Measurements from ENCODE around the gene TBL1X. TPM values are rescaled to one million over a fixed set of nuclear protein-coding genes. Genes with fewer than 3 reads are reported as not detected.

Gene TBL1X
- total and polyA plus RNA-seq, 2 experiments from 2014 or later, result 8.7 to 26.9 TPM

DNA sequence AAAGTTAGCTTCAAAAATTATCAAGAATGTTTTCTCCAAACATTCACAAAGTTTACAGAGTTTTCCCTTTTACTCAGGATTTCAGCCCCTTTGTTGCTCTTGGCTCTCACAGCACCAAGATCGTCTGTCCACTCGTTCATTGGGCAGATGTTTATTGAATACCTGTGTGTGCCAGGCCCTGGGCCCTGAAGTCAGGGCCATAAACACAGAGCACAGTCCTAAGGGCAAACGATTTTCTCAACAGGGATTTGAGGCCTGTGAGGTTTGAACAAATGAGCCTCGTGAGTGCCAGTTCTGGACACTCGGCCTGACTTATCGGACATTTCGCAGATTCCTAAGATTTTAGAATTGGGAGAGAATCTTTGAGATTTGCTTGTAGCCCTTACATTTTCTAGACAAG is 142.1 kb downstream of the TBL1X start (continued):
- TF ChIP-seq NANOG (IDR thresholded peaks at IDR 0.05; ENCODE audit: borderline replicate concordance) (no peak), STAT1 (IDR thresholded peaks at IDR 0.05; ENCODE audit: unreplicated experiment) (no peak), EZH2 (IDR thresholded peaks at IDR 0.05; ENCODE audit: low read depth, unreplicated experiment) (no peak), POLR2AphosphoS5 (IDR thresholded peaks at IDR 0.05; ENCODE audit: low read depth) (no peak), ZNF114 (CRISPR knock-in tag; IDR thresholded peaks at IDR 0.05) (no peak)

DNA sequence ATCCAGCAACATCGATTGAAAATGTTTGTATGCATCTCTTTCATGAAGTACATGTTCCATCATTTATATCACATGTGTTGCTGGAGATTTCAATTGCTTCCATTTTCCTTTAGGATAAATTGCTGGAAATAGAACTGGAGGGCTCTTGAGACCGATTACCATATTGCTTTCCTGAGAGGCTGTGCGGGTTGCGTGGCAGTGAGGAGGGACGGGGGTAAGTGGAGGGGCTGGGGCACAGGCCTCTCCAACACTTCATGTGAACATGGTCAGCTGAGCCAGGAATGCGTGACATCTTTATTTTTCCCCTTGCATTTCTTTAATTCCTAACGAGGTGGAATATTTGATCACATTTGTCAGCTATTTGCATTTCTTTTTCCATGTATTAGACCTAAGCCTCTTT is 144.6 kb downstream of the TBL1X start:
- peaks cover 9% of the 10 kb centered on the region; the same call in 1 of the 2 replicates for H3K4me1 ChIP-seq (ENCODE audit: insufficient read depth)
- no peak for DNase-seq (ENCODE audit: low spot score)
- H2AFZ ChIP-seq, result no peak overlapping the region
- H3K9me3 Mint-ChIP-seq, result no peaks in the 10 kb centered on the region
- H3F3A ChIP-seq (replicated peaks; ENCODE audit: low read depth), result no peaks in the 10 kb centered on the region
- peaks cover 28% of the 10 kb centered on the region for H3K4me1 Mint-ChIP-seq
- no peaks in the 10 kb centered on the region for H3K36me3 ChIP-seq (ENCODE audit: insufficient read depth)
- H3K4me3 Mint-ChIP-seq, result no peak overlapping the region
- no peaks in the 10 kb centered on the region for H3K36me3 Mint-ChIP-seq (ENCODE audit: low read depth)
- H3K9me2 ChIP-seq (ENCODE audit: insufficient read depth), result no peaks in the 10 kb centered on the region
- TF ChIP-seq, protein P1, sequence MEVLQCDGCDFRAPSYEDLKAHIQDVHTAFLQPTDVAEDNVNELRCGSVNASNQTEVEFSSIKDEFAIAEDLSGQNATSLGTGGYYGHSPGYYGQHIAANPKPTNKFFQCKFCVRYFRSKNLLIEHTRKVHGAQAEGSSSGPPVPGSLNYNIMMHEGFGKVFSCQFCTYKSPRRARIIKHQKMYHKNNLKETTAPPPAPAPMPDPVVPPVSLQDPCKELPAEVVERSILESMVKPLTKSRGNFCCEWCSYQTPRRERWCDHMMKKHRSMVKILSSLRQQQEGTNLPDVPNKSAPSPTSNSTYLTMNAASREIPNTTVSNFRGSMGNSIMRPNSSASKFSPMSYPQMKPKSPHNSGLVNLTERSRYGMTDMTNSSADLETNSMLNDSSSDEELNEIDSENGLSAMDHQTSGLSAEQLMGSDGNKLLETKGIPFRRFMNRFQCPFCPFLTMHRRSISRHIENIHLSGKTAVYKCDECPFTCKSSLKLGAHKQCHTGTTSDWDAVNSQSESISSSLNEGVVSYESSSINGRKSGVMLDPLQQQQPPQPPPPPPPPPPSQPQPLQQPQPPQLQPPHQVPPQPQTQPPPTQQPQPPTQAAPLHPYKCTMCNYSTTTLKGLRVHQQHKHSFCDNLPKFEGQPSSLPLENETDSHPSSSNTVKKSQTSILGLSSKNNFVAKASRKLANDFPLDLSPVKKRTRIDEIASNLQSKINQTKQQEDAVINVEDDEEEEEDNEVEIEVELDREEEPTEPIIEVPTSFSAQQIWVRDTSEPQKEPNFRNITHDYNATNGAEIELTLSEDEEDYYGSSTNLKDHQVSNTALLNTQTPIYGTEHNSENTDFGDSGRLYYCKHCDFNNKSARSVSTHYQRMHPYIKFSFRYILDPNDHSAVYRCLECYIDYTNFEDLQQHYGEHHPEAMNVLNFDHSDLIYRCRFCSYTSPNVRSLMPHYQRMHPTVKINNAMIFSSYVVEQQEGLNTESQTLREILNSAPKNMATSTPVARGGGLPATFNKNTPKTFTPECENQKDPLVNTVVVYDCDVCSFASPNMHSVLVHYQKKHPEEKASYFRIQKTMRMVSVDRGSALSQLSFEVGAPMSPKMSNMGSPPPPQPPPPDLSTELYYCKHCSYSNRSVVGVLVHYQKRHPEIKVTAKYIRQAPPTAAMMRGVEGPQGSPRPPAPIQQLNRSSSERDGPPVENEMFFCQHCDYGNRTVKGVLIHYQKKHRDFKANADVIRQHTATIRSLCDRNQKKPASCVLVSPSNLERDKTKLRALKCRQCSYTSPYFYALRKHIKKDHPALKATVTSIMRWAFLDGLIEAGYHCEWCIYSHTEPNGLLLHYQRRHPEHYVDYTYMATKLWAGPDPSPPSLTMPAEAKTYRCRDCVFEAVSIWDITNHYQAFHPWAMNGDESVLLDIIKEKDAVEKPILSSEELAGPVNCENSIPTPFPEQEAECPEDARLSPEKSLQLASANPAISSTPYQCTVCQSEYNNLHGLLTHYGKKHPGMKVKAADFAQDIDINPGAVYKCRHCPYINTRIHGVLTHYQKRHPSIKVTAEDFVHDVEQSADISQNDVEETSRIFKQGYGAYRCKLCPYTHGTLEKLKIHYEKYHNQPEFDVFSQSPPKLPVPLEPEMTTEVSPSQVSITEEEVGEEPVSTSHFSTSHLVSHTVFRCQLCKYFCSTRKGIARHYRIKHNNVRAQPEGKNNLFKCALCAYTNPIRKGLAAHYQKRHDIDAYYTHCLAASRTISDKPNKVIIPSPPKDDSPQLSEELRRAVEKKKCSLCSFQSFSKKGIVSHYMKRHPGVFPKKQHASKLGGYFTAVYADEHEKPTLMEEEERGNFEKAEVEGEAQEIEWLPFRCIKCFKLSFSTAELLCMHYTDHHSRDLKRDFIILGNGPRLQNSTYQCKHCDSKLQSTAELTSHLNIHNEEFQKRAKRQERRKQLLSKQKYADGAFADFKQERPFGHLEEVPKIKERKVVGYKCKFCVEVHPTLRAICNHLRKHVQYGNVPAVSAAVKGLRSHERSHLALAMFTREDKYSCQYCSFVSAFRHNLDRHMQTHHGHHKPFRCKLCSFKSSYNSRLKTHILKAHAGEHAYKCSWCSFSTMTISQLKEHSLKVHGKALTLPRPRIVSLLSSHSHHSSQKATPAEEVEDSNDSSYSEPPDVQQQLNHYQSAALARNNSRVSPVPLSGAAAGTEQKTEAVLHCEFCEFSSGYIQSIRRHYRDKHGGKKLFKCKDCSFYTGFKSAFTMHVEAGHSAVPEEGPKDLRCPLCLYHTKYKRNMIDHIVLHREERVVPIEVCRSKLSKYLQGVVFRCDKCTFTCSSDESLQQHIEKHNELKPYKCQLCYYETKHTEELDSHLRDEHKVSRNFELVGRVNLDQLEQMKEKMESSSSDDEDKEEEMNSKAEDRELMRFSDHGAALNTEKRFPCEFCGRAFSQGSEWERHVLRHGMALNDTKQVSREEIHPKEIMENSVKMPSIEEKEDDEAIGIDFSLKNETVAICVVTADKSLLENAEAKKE (CRISPR knock-in tag; IDR thresholded peaks at IDR 0.05), result no peak
- TF ChIP-seq, protein P2, sequence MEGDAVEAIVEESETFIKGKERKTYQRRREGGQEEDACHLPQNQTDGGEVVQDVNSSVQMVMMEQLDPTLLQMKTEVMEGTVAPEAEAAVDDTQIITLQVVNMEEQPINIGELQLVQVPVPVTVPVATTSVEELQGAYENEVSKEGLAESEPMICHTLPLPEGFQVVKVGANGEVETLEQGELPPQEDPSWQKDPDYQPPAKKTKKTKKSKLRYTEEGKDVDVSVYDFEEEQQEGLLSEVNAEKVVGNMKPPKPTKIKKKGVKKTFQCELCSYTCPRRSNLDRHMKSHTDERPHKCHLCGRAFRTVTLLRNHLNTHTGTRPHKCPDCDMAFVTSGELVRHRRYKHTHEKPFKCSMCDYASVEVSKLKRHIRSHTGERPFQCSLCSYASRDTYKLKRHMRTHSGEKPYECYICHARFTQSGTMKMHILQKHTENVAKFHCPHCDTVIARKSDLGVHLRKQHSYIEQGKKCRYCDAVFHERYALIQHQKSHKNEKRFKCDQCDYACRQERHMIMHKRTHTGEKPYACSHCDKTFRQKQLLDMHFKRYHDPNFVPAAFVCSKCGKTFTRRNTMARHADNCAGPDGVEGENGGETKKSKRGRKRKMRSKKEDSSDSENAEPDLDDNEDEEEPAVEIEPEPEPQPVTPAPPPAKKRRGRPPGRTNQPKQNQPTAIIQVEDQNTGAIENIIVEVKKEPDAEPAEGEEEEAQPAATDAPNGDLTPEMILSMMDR (conservative IDR thresholded peaks at IDR 0.05; ENCODE audit: low read depth in 2 of 2), result no peak
- TF ChIP-seq POLR2AphosphoS5 (IDR thresholded peaks at IDR 0.05; ENCODE audit: low read depth) (no peak), NANOG (IDR thresholded peaks at IDR 0.05; ENCODE audit: borderline replicate concordance) (no peak), STAT1 (IDR thresholded peaks at IDR 0.05; ENCODE audit: unreplicated experiment) (no peak), JUNB (IDR thresholded peaks at IDR 0.05; ENCODE audit: unreplicated experiment) (no peak), EZH2 (IDR thresholded peaks at IDR 0.05; ENCODE audit: low read depth, unreplicated experiment) (no peak), ZNF114 (CRISPR knock-in tag; IDR thresholded peaks at IDR 0.05) (no peak), ZNF331 (CRISPR knock-in tag; IDR thresholded peaks at IDR 0.05; ENCODE audit: low read depth) (no peak), EZH2phosphoT487 (IDR thresholded peaks at IDR 0.05; ENCODE audit: unreplicated experiment) (no peak)
- TF ChIP-seq, protein P3, sequence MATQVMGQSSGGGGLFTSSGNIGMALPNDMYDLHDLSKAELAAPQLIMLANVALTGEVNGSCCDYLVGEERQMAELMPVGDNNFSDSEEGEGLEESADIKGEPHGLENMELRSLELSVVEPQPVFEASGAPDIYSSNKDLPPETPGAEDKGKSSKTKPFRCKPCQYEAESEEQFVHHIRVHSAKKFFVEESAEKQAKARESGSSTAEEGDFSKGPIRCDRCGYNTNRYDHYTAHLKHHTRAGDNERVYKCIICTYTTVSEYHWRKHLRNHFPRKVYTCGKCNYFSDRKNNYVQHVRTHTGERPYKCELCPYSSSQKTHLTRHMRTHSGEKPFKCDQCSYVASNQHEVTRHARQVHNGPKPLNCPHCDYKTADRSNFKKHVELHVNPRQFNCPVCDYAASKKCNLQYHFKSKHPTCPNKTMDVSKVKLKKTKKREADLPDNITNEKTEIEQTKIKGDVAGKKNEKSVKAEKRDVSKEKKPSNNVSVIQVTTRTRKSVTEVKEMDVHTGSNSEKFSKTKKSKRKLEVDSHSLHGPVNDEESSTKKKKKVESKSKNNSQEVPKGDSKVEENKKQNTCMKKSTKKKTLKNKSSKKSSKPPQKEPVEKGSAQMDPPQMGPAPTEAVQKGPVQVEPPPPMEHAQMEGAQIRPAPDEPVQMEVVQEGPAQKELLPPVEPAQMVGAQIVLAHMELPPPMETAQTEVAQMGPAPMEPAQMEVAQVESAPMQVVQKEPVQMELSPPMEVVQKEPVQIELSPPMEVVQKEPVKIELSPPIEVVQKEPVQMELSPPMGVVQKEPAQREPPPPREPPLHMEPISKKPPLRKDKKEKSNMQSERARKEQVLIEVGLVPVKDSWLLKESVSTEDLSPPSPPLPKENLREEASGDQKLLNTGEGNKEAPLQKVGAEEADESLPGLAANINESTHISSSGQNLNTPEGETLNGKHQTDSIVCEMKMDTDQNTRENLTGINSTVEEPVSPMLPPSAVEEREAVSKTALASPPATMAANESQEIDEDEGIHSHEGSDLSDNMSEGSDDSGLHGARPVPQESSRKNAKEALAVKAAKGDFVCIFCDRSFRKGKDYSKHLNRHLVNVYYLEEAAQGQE (IDR thresholded peaks at IDR 0.05; ENCODE audit: unreplicated experiment), result no peak
- TF ChIP-seq, protein P4, sequence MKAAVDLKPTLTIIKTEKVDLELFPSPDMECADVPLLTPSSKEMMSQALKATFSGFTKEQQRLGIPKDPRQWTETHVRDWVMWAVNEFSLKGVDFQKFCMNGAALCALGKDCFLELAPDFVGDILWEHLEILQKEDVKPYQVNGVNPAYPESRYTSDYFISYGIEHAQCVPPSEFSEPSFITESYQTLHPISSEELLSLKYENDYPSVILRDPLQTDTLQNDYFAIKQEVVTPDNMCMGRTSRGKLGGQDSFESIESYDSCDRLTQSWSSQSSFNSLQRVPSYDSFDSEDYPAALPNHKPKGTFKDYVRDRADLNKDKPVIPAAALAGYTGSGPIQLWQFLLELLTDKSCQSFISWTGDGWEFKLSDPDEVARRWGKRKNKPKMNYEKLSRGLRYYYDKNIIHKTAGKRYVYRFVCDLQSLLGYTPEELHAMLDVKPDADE (IDR thresholded peaks at IDR 0.05), result no peak
- ATAC-seq, result no peak
- H3K79me2 ChIP-seq (replicated peaks; ENCODE audit: insufficient read depth), result no peaks in the 10 kb centered on the region
- H3K4me2 ChIP-seq, result no peak overlapping the region
- H3K27ac ChIP-seq (ENCODE audit: low read depth), result no peak overlapping the region
- H4K20me1 ChIP-seq (replicated peaks; ENCODE audit: insufficient read depth), result no peaks in the 10 kb centered on the region
- H3K27me3 Mint-ChIP-seq (ENCODE audit: insufficient read depth, low read depth, poor library complexity), result peaks cover 8% of the 10 kb centered on the region
- no peaks in the 10 kb centered on the region for H3K27me3 ChIP-seq (ENCODE audit: insufficient read depth)
- no peak overlapping the region for H3K4me3 ChIP-seq
- H3K27ac Mint-ChIP-seq, result no peak overlapping the region

Measured in GM23338 (cell line).